HG03060 (cell line): Measurements from ENCODE around the gene MITF.

ENCODE experiments used
- ATAC-seq: cut with Tn5 transposase; IDR thresholded peaks from one replicate; pipeline ENCODE4 v1.9.1; 2021; ENCODE audit warnings: low read depth, moderate number of reproducible peaks; ENCODE audit not compliant: unreplicated experiment

The MITF gene

GRCh38 chr3:69751074-69751476, 11.8 kb downstream of the MITF start:
- ATAC-seq, result no peak

- ATAC-seq, result no peak
These were observed 13.0 kb downstream of the MITF start for GRCh38 chr3:69752241-69752640.

DNA sequence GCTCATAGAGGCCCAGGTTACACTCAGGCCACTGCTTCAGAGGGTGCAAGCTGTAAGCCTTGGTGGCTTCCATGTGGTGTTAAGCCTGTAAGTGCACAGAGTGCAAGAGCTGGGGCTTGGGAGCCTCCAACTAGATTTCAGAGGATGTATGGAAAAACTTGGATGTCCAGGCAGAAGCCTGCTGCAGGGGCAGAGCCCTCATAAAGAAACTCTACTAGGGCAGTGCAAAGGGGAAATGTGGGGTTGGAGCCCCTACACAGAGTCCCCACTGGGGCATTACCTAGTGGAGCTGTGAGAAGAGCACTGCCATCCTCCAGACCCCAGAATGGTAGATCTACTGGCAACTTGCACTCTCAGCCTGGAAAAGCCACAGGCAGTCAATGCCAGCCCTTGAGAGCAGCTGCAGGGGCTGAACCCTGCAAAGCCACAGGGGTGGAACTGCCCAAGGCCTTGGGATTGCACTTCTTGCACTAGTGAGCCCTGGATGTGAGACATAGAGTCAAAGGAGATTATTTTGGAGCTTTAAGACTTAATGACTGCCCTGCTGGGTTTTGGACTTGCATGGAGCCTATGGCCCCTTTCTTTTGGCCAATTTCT, 14.0 kb downstream of the MITF start:
- no peak for ATAC-seq

GRCh38 chr3:69755795-69756194, 16.5 kb downstream of the MITF start:
- no peak for ATAC-seq

GRCh38 chr3:69761896-69762767, 22.9 kb downstream of the MITF start:
- peak; percentile 53 for ATAC-seq

DNA sequence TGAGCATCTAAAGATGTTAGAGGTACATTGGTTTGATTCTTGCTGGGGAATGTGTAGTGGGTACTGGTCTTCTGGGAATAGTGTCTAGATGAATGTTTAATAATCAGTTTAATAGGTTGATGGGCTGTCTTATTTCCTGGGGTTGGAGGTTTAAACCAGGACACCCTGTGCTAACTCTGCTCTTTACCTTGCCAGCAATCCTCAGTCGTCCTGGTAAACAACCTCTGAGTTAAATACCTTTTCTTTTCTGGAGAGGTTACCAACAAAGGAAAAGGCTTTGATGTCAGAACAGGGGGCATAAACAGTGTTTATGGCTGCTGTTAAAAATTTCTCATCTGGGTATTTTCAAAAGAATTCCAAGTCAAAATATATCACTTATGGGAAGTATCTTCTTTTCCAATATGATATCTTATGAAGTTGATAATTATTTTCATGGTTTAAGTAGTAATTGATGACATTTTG, 23.5 kb downstream of the MITF start:
- ATAC-seq, result no peak

DNA sequence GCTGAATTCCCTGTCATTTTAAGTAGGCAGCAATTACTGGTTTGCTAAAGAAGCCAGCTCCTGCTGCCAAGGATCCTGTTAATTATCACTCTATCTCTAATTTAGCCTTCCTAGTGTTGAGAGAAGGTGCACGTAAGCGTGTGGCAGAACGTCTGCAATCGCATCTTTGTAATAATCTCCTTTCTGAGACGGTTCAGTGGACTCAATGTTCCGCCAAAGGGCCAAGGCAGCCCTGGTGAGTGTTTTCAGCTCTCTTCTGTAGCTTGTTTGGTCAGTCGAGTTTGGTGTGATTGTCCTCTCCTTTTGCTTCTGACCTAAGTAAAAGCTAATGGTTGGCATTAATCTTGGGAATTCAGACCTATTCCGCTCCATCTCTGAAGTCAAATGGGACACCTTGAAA, 24.2 kb downstream of the MITF start:
- no peak for ATAC-seq

DNA sequence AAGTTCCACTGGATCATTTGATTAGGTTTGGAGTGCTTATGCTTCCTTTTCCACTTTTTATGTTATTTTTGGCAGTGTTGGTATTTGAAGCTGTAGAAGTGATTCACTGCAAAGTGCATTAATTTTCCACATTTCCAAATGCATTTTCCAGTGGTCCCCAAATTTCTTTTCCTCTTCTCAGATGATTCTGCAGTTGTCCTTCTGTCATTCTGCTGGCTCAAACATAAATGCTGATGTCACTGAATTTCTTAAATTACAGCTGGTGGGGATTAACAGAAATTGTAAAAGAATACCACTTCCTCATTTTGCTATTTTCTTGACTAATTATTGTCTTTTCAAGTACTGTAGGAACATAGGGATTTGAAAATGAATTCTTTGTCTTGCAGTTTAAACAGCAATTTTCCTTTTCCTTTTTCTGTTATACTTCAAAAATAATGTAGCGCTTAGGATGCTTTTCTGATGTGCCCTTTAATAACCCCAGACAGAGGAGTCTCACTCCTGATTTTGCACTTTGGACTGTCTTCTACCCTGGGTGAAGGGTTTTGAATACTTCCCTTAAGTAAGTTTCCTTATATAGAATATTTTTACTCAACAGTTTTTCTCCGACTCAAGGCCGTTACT, 25.0 kb downstream of the MITF start:
- no peak for ATAC-seq

GRCh38 chr3:69764861-69765260, 25.6 kb downstream of the MITF start:
- ATAC-seq, result no peak

- ATAC-seq, result no peak
These were observed 27.4 kb downstream of the MITF start for GRCh38 chr3:69766638-69767037.

GRCh38 chr3:69767571-69767970, 28.3 kb downstream of the MITF start:
- ATAC-seq, result no peak

- no peak for ATAC-seq
These were observed 29.2 kb downstream of the MITF start for GRCh38 chr3:69768438-69768837.

GRCh38 chr3:69770219-69770618, 31.0 kb downstream of the MITF start:
- ATAC-seq, result no peak

DNA sequence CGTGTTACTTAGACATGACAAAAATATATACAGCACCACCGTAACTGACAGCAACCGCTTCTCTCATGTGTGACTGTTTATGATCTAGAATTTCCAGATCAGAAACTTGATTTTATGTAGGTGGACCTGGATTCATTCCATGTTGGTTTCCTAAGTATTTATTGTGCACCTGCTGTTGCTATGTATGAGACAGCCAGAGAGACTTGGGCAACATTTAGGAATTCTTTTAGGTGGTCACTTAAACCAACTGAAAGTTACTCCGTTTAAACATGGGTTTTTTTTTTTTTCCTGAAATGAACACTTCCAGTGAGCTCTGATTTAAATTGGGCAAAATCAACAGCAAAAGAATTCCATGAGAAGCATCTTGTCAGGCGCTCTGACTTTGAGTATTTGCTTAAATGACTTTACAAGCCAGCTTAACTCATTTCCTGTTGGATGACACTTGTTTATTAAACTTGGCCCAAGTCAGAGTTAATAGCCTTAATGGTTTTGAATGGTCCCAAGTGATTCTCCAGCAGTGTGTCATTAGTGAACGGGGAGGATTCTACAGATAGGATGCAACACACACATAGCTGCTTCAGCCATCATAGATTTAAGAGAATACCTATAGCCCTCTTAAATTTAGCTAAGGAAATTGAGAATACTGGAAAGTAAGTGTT, 31.8 kb downstream of the MITF start:
- ATAC-seq, result no peak

DNA sequence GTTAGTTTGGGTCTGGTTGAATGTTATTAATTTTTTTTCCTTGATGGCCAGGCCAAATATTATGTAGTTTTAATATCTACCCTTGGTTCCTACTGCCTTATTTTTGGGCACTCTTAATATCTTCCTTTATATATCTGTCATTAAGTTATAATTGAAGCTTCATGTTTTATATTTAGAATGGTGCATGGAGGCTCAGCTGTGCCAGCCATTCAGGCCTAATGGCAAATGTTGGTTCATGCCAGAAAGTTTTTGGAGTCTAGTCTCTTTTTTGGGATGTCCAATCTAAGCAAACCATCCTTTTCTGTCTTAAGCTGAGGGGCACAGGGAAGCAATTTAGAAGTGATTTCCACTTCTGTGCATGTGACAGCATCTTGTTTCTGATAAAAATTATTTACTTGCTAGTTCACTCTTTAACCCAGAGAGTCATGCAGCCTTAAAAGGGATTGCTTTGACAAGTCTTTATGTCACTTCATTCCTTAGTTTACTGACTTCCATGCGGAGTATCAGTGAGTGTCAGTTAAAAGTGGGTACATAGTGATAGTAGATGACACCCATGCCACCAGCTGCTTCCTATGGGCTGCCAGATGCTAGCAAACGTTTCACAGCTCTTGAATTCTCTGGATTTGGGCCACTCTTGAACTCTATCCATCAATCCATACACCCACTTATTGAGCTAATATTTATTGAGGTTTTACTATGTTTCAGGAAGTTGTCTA, 33.0 kb downstream of the MITF start:
- no peak for ATAC-seq

GRCh38 chr3:69774029-69774428, 34.8 kb downstream of the MITF start:
- no peak for ATAC-seq

- no peak for ATAC-seq
These were observed 36.5 kb downstream of the MITF start for GRCh38 chr3:69775751-69776150.

DNA sequence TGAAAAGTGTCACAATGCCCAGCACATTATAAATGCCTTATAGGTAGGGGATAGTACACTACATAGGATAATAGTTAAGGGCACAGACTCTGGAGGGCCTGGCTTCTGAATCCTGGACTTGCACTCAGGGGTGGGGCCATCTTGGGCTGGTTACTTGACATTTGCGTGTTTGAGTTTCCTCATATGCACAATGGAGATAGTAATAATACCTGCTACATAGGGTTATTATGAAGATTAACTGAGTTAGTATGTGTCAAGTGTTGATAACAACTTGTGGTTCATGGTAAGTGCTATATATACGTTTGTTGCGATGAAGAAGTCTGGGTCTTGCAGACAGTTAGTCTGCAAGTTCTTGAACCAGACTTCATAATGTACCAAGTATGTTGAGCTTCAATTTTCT, 37.0 kb downstream of the MITF start:
- ATAC-seq, result no peak

DNA sequence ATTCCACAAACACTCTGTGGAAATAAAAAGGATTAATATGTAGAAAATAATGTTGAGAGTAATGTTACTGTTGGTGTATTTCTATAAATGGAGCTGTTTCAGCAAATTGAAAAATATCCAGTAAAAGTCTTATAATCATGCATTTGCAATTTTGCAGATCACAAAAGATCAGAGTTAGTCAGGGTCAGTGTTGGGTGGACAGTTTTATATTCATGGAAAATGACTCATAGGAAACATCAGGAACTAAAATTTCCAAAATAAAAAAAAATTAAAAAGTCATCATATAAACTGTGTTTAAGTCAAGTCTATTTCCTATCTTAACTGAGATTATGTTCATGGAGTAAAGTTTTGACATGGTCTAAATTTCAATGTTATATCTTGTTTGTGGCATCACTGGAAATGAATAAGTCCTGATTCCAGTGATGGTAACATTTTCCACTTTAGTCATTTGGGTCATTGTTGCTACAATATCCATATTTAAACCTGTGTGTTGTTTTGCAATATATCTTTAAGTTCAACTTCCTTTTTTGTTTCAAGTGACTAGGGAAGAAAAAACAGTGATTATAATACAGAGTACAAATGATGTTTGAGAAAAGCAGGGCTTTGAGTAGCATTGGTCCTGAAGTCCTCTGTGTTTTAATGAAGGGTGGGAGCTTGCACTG, 37.8 kb downstream of the MITF start:
- ATAC-seq, result no peak

DNA sequence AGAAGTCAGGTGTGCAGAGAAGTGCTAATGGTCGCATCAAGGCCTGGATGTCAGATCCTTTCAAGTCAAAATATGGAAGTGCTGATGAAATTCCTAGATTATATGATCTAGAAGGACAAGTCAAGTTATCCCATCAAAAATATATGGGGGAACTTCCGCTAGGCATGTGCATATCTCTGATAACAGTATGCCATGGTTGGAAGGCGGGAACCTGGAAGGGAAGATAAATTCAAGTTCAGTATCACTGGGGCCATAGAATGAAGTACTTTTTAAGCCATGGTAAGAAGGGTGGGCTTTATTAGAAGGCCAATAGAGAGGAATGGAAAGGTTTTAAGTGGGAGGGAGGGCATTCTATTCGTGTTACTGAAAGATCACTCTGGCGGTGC, 38.3 kb downstream of the MITF start:
- no peak for ATAC-seq
